HepG2 (cell line): ENCODE results near the gene CDC14A. TPM values are rescaled to one million over a fixed set of nuclear protein-coding genes. Genes with fewer than 3 reads are reported as not detected.
A peak's percentile ranks its signal among the peaks of the same experiment; 100 is the strongest.

Source experiments
- ARID4A ChIP-seq: sonication (generic); formaldehyde crosslinking; IDR thresholded peaks from 2 replicates; pipeline ENCODE4 v1.5.0; 2020; ENCODE audit warnings: mild to moderate bottlenecking, missing genetic modification reagents, borderline replicate concordance
- GATAD2A ChIP-seq: IDR thresholded peaks from 2 replicates; pipeline ENCODE4 v1.6.1; 2016
- HCFC1 ChIP-seq: fragments of 150-350 bp; IDR thresholded peaks from 2 replicates; pipeline ENCODE4 v1.6.1; 2014; ENCODE audit warnings: low read depth, low read length
- KLF16 ChIP-seq, 2 experiments: sonication (generic) in 1 of 2; formaldehyde crosslinking in 1 of 2; IDR thresholded peaks; 2 replicates each; pipeline versions ENCODE4 v1.6.1 to v1.8.0; 2016 to 2023; ENCODE audit warnings: missing genetic modification reagents in 2 of 2, missing compliant biosample characterization in 1 of 2
- NAIF1 ChIP-seq: sonication (generic); formaldehyde crosslinking; IDR thresholded peaks from 2 replicates; pipeline ENCODE4 v1.5.0; 2020; ENCODE audit warnings: mild to moderate bottlenecking, missing genetic modification reagents, borderline replicate concordance
- PATZ1 ChIP-seq: sonication (generic); formaldehyde crosslinking; IDR thresholded peaks from 2 replicates; pipeline ENCODE4 v1.4.0; 2020; ENCODE audit warnings: missing genetic modification reagents
- SNAI1 ChIP-seq: sonication (generic); formaldehyde crosslinking; IDR thresholded peaks from 2 replicates; pipeline ENCODE4 v1.5.0; 2020; ENCODE audit warnings: mild to moderate bottlenecking, missing genetic modification reagents, borderline replicate concordance
- TAF1 ChIP-seq: sonication (generic); formaldehyde crosslinking; IDR thresholded peaks from 2 replicates; pipeline ENCODE4 v1.4.0; 2020; ENCODE audit warnings: missing genetic modification reagents
- TGIF2 ChIP-seq: IDR thresholded peaks from 2 replicates; pipeline ENCODE4 v1.6.1; 2016; ENCODE audit warnings: control low read depth, missing compliant biosample characterization
- THAP11 ChIP-seq: IDR thresholded peaks from 2 replicates; pipeline ENCODE4 v1.6.1; 2016; ENCODE audit warnings: missing biosample characterization, missing genetic modification reagents
- TIGD3 ChIP-seq: sonication (generic); formaldehyde crosslinking; IDR thresholded peaks from 2 replicates; pipeline ENCODE4 v1.5.1; 2020; ENCODE audit warnings: mild to moderate bottlenecking, missing genetic modification reagents, borderline replicate concordance
- ZFP62 ChIP-seq: sonication (generic); formaldehyde crosslinking; IDR thresholded peaks from 2 replicates; pipeline ENCODE4 v1.4.0; 2020; ENCODE audit warnings: missing genetic modification reagents
- ZNF143 ChIP-seq: sonication (generic); formaldehyde crosslinking; IDR thresholded peaks from 2 replicates; pipeline ENCODE4 v1.4.0; 2020; ENCODE audit warnings: missing genetic modification reagents
- ZNF205 ChIP-seq: IDR thresholded peaks from 2 replicates; pipeline ENCODE4 v1.6.1; 2018; ENCODE audit warnings: missing biosample characterization, missing genetic modification reagents
- ZNF350 ChIP-seq: sonication (generic); formaldehyde crosslinking; IDR thresholded peaks from 2 replicates; pipeline ENCODE4 v1.4.0; 2020; ENCODE audit warnings: mild to moderate bottlenecking, low read depth, missing genetic modification reagents, borderline replicate concordance
- ZNF546 ChIP-seq: sonication (generic); formaldehyde crosslinking; conservative IDR thresholded peaks from 2 replicates; pipeline ENCODE4 v1.8.1; 2023; ENCODE audit warnings: mild to moderate bottlenecking, missing genetic modification reagents
- ZNF770 ChIP-seq: sonication (generic); formaldehyde crosslinking; IDR thresholded peaks from 2 replicates; pipeline ENCODE4 v1.5.0; 2020; ENCODE audit warnings: mild to moderate bottlenecking, missing genetic modification reagents
- ZSCAN21 ChIP-seq: sonication (generic); formaldehyde crosslinking; IDR thresholded peaks from 2 replicates; pipeline ENCODE4 v1.8.0; 2022; ENCODE audit warnings: mild to moderate bottlenecking, missing genetic modification reagents, moderate library complexity, borderline replicate concordance
- ZSCAN31 ChIP-seq: sonication (generic); formaldehyde crosslinking; IDR thresholded peaks from 2 replicates; pipeline ENCODE4 v1.5.0; 2020; ENCODE audit warnings: low read depth, mild to moderate bottlenecking, missing genetic modification reagents
- polyA plus RNA-seq, 8 experiments: library from polyadenylated mRNA; depleted of rRNA in 3 of 8; stranded (reverse) in 7 of 8; unstranded in 1 of 8; fragments of >200 nt; fragmentation: Illumina TruSeq in 4 of 8; extraction: Trizol in 4 of 8; gene quantifications; 2 replicates each; pipeline versions ENCODE4 v1.2.1 to v1.2.3, GENCODE V29; 2011 to 2016; ENCODE audit warnings: low read depth in 4 of 8, missing spikeins in 1 of 8, mixed read lengths in 1 of 8; ENCODE audit not compliant: insufficient read depth in 1 of 8
- total RNA-seq, 5 experiments: library from RNA; depleted of rRNA; stranded (reverse); fragments of >200 nt; fragmentation: Illumina TruSeq; extraction: Trizol; gene quantifications; 2 replicates each; pipeline ENCODE4 v1.2.3, GENCODE V29; 2016; ENCODE audit warnings: low read depth in 1 of 5

The CDC14A gene
- total and polyA plus RNA-seq, 2 of the 13 experiments (the other 11 are each of a cell fraction or from before 2014, with no cell fraction given) = 2.8 to 4.9 TPM

- no peak for TF ChIP-seq HCFC1
- TF ChIP-seq KLF16 (CRISPR knock-in tag; IDR thresholded peaks at IDR 0.05) = 0 out of 4 replicates have a peak, but pooled peaks of 1 of the 2 experiments have one; percentile 34
- TF ChIP-seq ZNF143 (CRISPR knock-in tag) = peak; percentile 21; the same call in 1 of the 2 replicates
- no peak for TF ChIP-seq ZSCAN21 (CRISPR knock-in tag)
- 0 out of 2 replicates have a peak, but pooled peaks have one; percentile 49 for TF ChIP-seq SNAI1 (CRISPR knock-in tag)
- peak; percentile 75 for TF ChIP-seq ARID4A (CRISPR knock-in tag)
- TF ChIP-seq THAP11 (CRISPR knock-in tag) = peak; percentile 36
- no peak for TF ChIP-seq ZFP62
- no peak for TF ChIP-seq TIGD3 (CRISPR knock-in tag)
- TF ChIP-seq NAIF1 (CRISPR knock-in tag) = peak; percentile 91
- 0 out of 2 replicates have a peak, but pooled peaks have one; percentile 45 for TF ChIP-seq ZNF546 (CRISPR knock-in tag)
- peak; percentile 44; the same call in 1 of the 2 replicates for TF ChIP-seq GATAD2A (CRISPR knock-in tag)
- TF ChIP-seq ZNF350 (CRISPR knock-in tag) = peak; percentile 62
- peak; percentile 52; the same call in 1 of the 2 replicates for TF ChIP-seq TAF1
- TF ChIP-seq TGIF2 (CRISPR knock-in tag) = peak; percentile 87
- 0 out of 2 replicates have a peak, but pooled peaks have one; percentile 21 for TF ChIP-seq ZNF770 (CRISPR knock-in tag)
- peak; percentile 42; the same call in 1 of the 2 replicates for TF ChIP-seq ZNF205 (CRISPR knock-in tag)
- TF ChIP-seq ZSCAN31 = 0 out of 2 replicates have a peak, but pooled peaks have one; percentile 66
- TF ChIP-seq PATZ1 (CRISPR knock-in tag) = peak; percentile 11; the same call in 1 of the 2 replicates
Measured at GRCh38 chr1:100351095-100351887, 1.0 kb upstream of the CDC14A start (continued).
